Effector CD4-positive, alpha-beta T cell (primary cell): Measurements from ENCODE around the gene KCNT1.

ENCODE experiments used
- DNase-seq: peaks from one replicate; pipeline ENCODE4 v3.0.0-alpha.2; 2020

KCNT1 gene

DNA sequence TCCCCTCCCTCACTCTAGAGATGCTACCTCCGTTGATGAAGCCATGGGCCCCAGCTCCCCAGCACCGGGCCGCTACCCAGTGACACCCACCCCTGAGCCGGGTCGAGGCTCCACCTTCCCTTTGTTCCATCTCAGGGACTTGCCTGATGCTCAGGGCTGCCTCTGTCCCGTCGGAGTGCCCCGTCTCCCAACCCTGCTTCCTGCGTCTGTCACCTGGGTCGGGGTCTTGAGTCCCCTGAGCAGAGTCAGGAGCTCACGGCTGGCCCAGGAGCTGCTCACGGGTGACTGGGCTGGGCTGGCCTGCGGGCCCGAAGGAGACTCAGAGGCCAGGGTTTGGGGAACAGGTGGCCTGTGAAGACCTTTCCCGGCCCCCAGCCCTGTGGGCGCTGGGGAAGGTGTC, 85.3 kb downstream of the KCNT1 start:
- DNase-seq, result no peak

DNA sequence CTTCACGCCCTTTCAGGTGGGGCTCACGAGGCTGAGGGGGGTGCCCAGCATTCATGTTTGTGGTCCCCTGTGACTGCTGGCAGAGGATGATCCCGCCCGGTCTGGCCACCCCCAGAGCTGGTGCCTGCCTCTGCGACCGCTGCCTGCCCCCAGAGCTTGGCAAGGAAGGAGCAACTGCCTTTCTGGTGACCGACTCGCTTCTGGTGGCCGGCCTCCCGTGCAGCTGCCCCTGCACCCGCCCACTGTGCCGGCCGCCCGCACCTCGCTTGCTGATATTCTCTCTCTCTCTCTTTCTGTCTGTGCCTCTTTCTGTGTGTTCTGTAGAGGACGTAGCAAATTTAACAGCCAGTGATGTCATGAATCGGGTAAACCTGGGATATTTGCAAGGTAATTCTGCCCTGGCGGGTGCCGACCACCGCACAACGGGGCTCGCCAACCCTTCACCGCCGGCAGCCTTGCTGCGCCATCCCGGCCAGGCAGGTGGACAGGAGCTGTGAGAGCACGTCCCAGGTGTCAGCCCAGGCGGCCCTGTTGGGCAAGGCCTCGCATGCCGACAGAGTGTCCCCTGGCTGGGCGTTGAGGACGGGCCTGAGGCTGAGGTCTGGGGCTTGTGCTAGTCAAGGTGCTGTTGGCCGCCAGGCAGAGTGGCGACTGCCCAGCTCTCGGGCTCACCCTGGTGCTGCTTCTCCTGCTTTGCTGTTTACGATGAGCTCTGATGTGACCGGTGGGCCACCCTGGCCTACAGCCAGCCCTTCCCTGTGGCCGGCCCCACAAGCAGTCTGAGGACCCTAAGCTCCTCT, 86.0 kb downstream of the KCNT1 start:
- no peak for DNase-seq

DNA sequence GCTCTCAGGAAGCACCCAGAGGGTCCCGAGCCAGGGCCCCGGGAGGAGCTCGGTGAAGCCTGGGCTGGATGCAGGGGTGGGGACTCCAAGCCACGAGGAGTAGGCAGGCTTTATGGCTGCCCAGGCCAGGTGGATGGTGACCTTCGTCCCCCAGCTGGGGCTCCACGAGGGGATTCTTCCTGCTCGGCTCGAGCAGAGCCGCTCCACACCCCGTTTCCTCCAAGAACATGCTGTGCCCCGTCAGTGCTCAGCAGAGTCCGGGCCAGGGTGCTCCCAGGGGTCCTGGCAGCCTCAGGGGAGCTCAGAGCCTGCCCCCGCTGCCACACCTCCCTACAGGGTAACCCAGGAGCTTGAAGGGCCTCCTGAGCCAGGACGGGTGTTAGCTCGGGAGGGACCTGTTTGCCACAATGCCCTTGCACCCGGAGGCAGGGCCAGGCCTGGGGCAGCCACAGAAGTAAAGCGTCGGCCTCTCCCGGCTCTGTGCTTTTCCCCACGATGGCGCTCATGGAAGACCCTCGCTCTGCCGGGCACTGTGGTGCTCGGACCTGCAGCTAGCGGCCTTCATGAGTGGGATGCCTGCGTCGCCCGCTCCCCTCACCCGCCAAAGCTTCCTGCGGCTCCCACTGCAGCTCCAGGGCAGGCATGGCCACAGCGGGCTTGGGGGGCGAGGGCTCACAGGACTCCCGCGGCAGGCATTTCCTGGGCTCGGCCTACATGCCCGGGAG, 86.8 kb downstream of the KCNT1 start:
- DNase-seq, result no peak

DNA sequence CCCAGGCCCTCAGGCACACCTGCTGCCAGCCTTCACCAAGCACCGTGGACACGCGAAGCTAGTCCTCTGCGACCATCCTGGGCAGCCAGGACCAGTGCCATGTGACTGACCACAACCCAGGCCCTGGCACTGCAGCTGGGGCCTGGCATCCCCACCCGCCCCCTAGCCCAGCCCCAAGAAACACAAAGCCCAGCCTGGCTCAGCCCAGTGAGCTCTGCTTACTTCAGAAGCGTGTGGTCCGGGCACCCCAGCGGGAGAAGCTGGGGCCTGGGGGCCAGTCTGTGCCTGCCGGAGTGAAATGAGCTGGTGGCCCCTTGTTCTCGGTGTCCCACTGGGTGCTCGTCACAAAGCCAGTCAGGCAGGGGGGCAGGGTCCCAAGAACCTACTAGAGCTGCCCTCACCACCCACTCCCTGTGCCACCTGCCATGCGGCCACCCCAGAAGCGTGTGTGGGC, 87.9 kb downstream of the KCNT1 start:
- no peak for DNase-seq

DNA sequence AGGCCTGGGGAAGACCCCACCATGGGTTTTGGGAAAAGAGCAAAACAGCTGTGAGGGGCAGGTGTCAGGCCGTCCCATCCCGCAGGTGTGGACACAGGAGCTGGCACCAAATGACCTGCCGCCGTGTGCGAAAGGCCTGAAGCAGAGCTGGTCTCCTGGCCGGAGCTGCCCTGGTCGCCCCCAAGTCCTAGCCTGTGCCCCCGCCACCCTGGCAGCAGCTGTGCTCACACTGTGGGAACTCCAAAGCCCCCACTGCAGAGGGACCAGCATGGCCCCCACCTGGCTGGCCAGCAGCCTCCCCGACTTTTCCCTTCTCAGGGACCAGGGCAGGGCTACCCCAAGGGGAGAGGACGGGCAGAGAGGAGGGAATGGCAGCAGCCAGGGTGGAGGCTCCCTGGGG, 88.4 kb downstream of the KCNT1 start:
- no peak for DNase-seq

DNA sequence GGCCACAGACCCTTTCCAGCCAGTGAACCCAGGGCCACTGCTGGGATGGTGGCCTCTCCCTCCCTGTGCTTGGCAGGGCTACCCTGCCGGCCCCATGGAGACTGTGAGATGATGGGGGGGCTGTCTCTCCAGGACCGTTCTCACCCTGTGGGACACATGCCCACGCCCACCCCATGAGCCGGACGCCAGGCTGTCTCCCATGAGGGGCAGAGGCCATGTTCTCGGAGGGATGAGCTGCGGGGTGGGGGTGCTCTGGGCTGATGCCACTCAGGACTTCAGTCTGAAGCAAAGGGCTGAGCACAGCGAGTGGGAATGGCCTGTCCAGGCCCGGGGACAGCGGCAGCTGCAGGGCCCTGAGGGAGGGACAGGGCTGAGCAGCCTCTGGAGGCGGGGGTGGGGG, 88.9 kb downstream of the KCNT1 start:
- no peak for DNase-seq

DNA sequence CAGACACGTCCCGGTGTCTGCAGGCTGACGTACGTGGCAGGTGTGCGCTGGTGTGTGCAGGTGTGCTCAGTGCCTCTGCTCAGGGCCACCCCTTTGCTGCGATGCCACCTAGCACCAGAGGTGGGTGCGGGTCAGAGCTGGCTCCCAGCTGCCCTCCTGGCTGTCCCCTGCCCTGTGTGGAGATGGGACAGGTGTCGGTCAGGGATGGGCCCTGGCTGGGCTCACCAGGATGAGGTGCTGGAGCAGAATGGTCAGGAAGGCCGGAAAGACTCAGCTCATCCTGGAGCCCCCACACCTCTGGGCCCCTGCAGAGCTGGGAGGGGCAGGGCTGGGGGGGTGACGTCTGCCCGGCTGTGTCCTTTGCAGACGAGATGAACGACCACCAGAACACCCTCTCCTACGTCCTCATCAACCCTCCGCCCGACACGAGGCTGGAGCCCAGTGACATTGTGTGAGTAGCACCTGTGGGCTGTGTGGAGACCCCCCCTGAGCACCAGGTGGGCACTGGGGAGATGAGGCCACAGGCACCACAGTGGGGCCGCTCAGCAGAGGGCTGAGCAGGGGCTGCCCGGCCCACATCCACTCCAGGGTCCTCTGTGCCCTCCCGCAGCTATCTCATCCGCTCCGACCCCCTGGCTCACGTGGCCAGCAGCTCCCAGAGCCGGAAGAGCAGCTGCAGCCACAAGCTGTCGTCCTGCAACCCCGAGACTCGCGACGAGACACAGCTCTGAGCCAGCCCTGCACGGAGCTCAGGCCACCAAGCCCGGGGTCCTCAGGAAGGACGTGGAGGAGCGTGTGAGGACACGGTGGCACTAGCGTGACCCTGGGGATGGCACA, 89.7 kb downstream of the KCNT1 start:
- DNase-seq, result no peak

DNA sequence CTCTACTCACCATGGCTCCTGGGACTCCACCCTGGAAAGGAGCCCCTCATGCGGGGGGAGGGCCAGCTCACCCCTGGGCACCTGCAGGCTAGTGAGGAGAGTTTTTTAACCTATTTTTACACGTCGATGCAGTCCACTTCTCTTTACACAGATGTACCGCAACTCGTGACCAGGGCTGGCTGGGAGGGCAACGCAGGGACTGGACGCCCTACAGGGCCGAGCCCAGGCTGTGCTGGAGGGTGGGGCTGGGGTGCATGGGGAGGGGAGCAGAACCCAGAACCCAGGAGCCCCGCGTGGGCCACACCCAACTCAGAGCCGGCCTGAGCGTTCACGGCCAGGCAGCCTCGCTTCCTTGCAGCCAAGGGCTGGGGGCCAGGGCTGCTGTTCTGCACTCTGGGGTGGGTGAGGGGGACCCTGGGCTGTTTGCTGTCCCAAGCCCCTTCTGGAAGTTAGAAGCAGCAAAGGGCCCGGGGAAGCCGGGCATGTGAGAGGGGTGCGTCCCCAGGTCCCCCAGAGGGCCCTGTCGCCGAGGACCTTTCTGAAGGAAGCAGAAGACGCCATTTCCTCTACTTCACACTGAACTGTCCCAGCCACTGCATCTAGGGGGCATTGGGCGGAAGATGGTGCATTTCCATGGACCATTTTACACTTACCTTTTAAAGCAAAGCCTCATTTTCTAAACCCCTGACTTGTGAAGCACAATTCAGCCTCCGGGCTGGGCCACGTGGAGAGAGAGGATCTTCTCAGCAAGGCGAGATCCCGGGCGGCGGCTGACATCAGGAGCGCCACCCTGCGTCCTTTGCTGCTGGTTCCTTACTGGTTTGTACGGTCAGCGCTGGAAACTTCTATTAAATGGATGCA, 90.5 kb downstream of the KCNT1 start:
- DNase-seq, result no peak

- no peak for DNase-seq
Measured at GRCh38 chr9:135793221-135794056, 91.5 kb downstream of the KCNT1 start.

DNA sequence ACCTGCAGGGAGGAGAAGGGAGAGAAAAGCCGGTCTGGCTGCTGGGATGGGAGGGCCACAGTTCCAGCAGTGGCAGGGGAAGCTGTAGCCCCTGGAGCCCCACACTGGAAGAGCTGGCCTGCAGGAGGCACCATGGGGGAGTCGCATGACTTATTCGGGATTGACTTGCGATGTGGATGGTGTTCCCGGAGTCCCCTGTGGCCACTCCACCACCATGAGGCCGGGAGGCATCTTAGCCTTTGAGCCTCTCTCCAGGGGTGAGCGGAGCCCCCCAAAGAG, 92.0 kb downstream of the KCNT1 start:
- DNase-seq, result no peak

GRCh38 chr9:135794361-135794885, 92.4 kb downstream of the KCNT1 start:
- DNase-seq, result no peak

GRCh38 chr9:135795391-135795790, 93.4 kb downstream of the KCNT1 start:
- DNase-seq, result no peak

DNA sequence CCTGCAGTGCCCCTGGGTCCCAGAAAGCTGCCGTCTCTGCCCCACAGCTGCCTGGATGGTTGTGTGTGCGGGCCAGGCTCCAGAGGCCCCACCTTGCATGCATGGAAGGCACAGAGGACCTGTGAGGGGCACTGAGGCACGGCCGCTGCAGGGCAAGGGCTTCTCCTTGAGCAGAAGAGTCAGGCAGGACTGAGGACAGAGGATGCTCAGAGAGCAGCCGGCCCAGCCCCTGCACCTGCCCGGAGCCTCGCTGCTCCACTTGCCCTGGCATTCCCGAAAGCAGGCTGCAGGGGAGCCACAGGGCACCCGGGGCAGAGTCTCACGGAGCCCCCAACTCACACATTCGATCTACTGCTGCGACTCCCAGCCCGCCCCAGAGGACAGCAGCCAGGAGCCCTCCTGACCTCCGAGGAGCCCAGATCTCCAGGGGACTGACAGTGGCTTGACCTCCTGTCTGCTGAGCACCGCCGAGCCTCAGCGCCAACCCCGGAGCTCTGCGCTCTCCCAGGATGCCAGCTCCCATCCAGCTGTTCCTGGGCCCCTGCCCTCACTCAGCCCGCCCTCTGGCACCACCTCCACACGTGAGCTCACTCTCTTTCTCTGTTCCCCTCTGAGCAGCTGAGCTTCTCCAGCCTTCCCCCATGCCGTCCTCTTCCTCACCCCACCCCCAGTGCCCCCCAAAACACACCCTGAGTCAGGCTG, 95.0 kb downstream of the KCNT1 start:
- no peak for DNase-seq

- no peak for DNase-seq
Measured at GRCh38 chr9:135797507-135798262, 95.7 kb downstream of the KCNT1 start.

DNA sequence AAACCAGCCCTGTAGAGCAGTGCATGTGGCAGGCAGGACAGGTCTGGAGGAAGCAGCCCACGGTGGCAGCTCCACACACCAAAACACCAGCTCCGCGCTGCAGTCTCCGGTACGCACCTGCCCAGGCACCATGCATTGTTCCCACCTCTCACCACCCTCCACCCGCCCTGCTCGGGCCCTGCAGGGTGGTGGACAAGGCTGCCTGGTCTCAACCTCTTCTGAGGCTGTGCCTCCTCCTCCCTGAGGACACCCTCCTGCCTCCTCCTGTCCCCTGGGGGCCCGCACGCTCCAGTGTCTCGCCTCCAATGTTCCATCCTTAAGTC, 96.2 kb downstream of the KCNT1 start:
- no peak for DNase-seq

GRCh38 chr9:135799261-135799660, 97.3 kb downstream of the KCNT1 start:
- DNase-seq, result no peak

GRCh38 chr9:135801070-135801469, 99.1 kb downstream of the KCNT1 start:
- no peak for DNase-seq

- DNase-seq, result no peak
Measured at GRCh38 chr9:135802876-135803419, 101.0 kb downstream of the KCNT1 start.

- DNase-seq, result no peak
Measured at GRCh38 chr9:135803441-135803840, 101.5 kb downstream of the KCNT1 start.
